Thyroid gland (tissue), 4 donors: ENCODE measurements around the gene CD22.

ENCODE experiments used
- CTCF ChIP-seq, 6 experiments: fragments of 200-600 bp in 3 of 6; fragments of 450-650 bp in 3 of 6; sonication (generic) in 3 of 6; IDR thresholded peaks; one replicate each; pipeline ENCODE4 v1.5.1; 2016 to 2019; ENCODE audit warnings: antibody characterized with exemption in 6 of 6, mild to moderate bottlenecking in 2 of 6, inconsistent platforms in 1 of 6, moderate library complexity in 1 of 6
- POLR2A ChIP-seq, 2 donors: fragments of 450-650 bp; IDR thresholded peaks; one replicate each; pipeline ENCODE4 v1.6.1; 2017; ENCODE audit warnings: antibody characterized with exemption in 2 of 2, mild to moderate bottlenecking in 2 of 2, moderate library complexity in 1 of 2

DNA sequence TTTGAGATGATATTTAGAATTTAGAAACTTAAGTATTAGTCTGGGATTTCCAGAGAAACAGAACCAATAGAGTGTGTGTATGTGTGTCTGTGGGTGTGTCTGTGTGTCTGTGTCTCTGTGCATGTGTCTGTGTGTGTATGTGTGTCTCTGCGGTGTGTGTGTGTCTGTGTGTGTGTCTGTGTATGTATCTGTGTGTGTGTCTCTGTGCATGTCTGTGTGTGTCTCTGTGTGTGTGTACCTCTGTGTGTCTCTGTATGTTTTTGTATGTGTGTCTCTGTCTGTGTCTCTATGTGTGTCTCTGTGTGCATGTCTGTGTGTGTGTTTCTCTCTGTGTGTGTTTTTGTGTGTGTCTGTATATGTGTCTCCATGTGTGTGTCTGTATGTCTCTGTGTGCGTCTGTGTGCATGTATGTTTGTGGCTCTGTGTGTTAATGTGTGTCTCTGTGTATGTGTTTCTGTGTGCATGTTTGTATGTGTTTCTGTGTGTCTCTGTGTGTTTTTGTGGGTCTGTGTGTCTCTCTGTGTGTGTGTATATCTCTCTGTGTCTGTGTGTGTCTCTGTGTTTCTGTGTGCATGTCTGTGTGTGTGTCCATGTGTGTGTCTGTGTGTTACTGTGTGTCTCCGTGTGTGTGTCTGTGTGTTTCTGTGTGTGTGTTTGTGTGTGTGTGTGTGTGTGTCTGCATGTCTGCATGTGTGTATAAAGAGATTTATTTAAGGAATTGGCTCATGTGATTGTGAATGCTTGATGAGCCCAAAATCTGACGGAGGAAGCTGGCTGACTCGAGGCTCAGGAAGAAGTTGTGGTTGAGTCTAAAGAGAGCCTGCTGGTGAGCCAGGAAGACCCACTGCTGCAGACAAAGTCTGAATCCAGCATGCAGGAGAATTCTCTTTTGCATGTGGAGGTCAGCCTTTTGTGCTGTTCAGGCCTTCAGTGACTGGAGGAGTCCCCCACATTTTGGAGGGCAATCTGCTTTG lies 64.0 kb downstream of the CD22 start:
- no peak for TF ChIP-seq POLR2A (IDR thresholded peaks at IDR 0.05)
- TF ChIP-seq CTCF (IDR thresholded peaks at IDR 0.05): no peak
